CD8-positive, alpha-beta memory T cell (primary cell): ENCODE results near the gene PRKCI. TPM values are rescaled to one million over a fixed set of nuclear protein-coding genes. Genes with fewer than 3 reads are reported as not detected.
"Not testable (repeated sequence)": the region's sequence is repeated elsewhere in the genome, so short reads cannot be mapped to it uniquely, and the experiment has no call there.

ENCODE experiments used
- CTCF ChIA-PET: fragments of 350-600 bp; sonication (Branson Sonifier 250); formaldehyde crosslinking; loops from one replicate; lab custom pipeline; 2021; ENCODE audit warnings: antibody characterized with exemption; lab: Charles Lee
- POLR2A ChIA-PET: fragments of 350-600 bp; sonication (Branson Sonifier 250); formaldehyde crosslinking; loops from one replicate; lab custom pipeline; 2021; ENCODE audit warnings: antibody characterized with exemption; lab: Charles Lee
- DNase-seq, 5 donors: peaks; one replicate each; pipeline versions ENCODE4 v3.0.0 to v3.0.0-alpha.2; 2020 to 2022; ENCODE audit warnings: mixed read lengths in 1 of 5
- H3K27ac ChIP-seq: one replicate; pipeline ENCODE4 v1.7.0; 2013; ENCODE audit warnings: low read depth, mild to moderate bottlenecking, low read length, moderate library complexity
- H3K27me3 ChIP-seq: 2 replicates; pipeline ENCODE4 v1.7.0; 2013; ENCODE audit warnings: low read length, mild to moderate bottlenecking; ENCODE audit not compliant: insufficient read depth, poor library complexity, severe bottlenecking
- H3K36me3 ChIP-seq: 2 replicates; pipeline ENCODE4 v1.7.0; 2013; ENCODE audit warnings: mild to moderate bottlenecking, low read length, moderate library complexity; ENCODE audit not compliant: insufficient read depth
- H3K4me1 ChIP-seq: 2 replicates; pipeline ENCODE4 v1.7.0; 2013; ENCODE audit warnings: mild to moderate bottlenecking, low read length, moderate library complexity; ENCODE audit not compliant: insufficient read depth
- H3K4me3 ChIP-seq: 2 replicates; pipeline ENCODE4 v1.7.0; 2013; ENCODE audit warnings: mild to moderate bottlenecking, low read length
- H3K9me3 ChIP-seq: 2 replicates; pipeline ENCODE4 v1.7.0; 2013; ENCODE audit warnings: mild to moderate bottlenecking, low read length
- H3K27ac Mint-ChIP-seq, 8 donors: one replicate each; pipeline ENCODE4 v1.8.0; 2020 to 2021; ENCODE audit warnings: mixed read lengths in 8 of 8, mild to moderate bottlenecking in 6 of 8, inconsistent platforms in 3 of 8, moderate library complexity in 3 of 8
- H3K27me3 Mint-ChIP-seq, 2 donors: one replicate each; pipeline ENCODE4 v1.8.0; 2020 to 2021; ENCODE audit warnings: mixed read lengths in 2 of 2, mild to moderate bottlenecking in 1 of 2, moderate library complexity in 1 of 2
- H3K36me3 Mint-ChIP-seq, 3 donors: one replicate each; pipeline ENCODE4 v1.8.0; 2020 to 2021; ENCODE audit warnings: mixed read lengths in 3 of 3, inconsistent platforms in 1 of 3, mild to moderate bottlenecking in 1 of 3
- H3K4me1 Mint-ChIP-seq, 3 donors: one replicate each; pipeline ENCODE4 v1.8.0; 2020 to 2021; ENCODE audit warnings: mixed read lengths in 3 of 3, inconsistent platforms in 1 of 3, mild to moderate bottlenecking in 1 of 3
- H3K4me3 Mint-ChIP-seq, 7 donors: one replicate each; pipeline ENCODE4 v1.8.0; 2020 to 2021; ENCODE audit warnings: mixed read lengths in 7 of 7, mild to moderate bottlenecking in 6 of 7, moderate library complexity in 4 of 7, inconsistent platforms in 2 of 7
- H3K9me3 Mint-ChIP-seq, 5 donors: one replicate each; pipeline ENCODE4 v1.8.0; 2020 to 2022; ENCODE audit warnings: mixed read lengths in 5 of 5, mild to moderate bottlenecking in 3 of 5, moderate library complexity in 2 of 5, inconsistent platforms in 1 of 5
- polyA plus RNA-seq: library from polyadenylated mRNA; unstranded; fragments of 300-500 nt; fragmentation: Illumina TruSeq; gene quantifications from one replicate; pipeline ENCODE4 v1.2.3, GENCODE V29; 2021
- total RNA-seq, 2 experiments: library from RNA; stranded (reverse); gene quantifications; one replicate each; pipeline ENCODE4 v1.2.3, GENCODE V29; 2021

PRKCI gene
- total and polyA plus RNA-seq, 3 experiments from 2014 or later: 14.9 to 21.7 (median 19.9) TPM

DNA sequence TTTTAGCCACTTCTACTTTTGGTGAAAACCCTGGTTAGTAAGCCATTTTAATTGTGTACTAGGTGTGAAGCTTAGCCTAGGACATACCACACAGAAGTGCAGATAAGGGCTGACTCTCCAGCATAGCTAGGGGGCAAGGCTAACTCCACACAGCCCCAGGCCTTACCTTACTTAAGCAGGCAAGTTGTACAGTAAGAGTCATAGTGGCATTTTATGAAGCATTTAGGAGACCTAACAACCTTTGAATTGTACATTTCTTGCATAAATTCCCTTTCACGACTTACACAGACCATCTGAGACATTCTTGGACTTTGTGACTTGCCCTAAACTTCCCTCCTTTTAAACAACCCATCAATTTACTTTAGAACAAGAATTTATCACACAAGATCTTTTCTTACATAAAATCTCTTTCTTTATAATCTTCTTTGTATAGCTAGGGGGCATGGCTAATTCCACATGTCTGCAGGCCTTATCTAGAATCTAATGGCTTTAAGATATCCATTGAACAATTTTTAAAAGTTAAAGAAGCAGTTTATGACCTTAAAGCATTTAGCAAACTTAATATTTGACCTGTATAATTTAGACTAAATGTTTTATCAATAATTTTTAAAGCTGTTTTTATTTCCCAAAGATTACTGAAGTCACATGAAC is 116.6 kb downstream of the PRKCI start:
- H3K27me3 Mint-ChIP-seq: peaks cover 0 to 2% of the 10 kb centered on the region in 2 donors
- ChIA-PET POLR2A (no interaction called here), CTCF (interaction anchor here (2.3 kb wide), 1 partner anchor 18 kb away, joined by 7 read pairs; the partner anchor contains the start of gene SKIL)

DNA sequence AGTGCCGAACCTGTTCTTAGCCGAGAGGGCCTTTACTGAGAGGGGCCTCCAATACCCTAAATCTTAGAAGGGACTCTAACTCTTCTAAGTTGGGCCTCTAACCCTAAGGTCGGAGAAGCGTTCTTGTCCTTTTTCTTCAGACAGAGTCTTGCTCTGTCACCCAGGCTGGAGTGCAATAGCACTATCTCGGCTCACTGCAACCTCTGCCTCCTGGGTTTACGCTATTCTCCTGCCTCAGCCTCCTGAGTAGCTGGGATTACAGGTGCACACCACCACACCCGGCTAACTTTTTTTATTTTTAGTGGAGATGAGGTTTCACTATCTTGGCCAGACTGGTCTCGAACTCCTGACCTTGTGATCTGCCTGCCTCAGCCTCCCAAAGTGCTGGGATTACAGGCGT is 120.0 kb downstream of the PRKCI start:
- H3K4me3 Mint-ChIP-seq, H3K27ac Mint-ChIP-seq, H3K27me3 ChIP-seq, H3K27ac ChIP-seq, H3K4me3 ChIP-seq, POLR2A ChIA-PET, H3K36me3 ChIP-seq, DNase-seq, H3K9me3 ChIP-seq, H3K4me1 Mint-ChIP-seq, CTCF ChIA-PET, H3K4me1 ChIP-seq, H3K36me3 Mint-ChIP-seq, H3K27me3 Mint-ChIP-seq: not testable (repeated sequence)
- peaks cover 0 to 14% (median 0%) of the 10 kb centered on the region in 5 donors for H3K9me3 Mint-ChIP-seq

More for the DNA sequence above, 116.6 kb downstream of the PRKCI start:
- DNase-seq: no peak
- Histone ChIP-seq H3K27ac (no peak overlapping the region), H3K27me3 (no peaks in the 10 kb centered on the region), H3K4me1 (no peaks in the 10 kb centered on the region), H3K9me3 (no peaks in the 10 kb centered on the region), H3K4me3 (no peak overlapping the region), H3K36me3 (no peaks in the 10 kb centered on the region)
- peak overlapping the region in 2 of 8 donors; percentile 6 to 13 for H3K27ac Mint-ChIP-seq
- peaks cover 0 to 14% (median 0%) of the 10 kb centered on the region in 5 donors for H3K9me3 Mint-ChIP-seq
- no peaks in the 10 kb centered on the region for H3K4me1 Mint-ChIP-seq
- H3K36me3 Mint-ChIP-seq: peaks cover 0 to 3% (median 0%) of the 10 kb centered on the region in 3 donors
- no peak overlapping the region for H3K4me3 Mint-ChIP-seq

DNA sequence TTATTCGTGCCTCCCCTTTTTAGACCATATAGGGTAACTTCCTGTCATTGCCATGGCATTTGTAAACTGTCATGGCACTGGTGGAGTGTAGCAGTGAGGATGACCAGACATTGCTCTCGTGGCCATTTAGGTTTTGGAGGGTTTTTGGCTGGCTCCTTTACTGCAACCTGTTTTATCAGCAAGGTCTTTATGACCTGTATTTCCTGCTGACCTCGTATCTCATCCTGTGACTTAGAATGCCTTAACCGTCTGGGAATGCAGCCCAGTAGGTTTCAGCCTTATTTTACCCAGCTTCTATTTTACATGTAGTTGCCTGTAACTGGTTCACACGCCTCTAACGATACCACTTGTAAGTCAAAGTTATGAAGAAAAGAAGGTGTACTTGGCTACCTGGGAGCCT is 121.6 kb downstream of the PRKCI start:
- H3K4me1 ChIP-seq, H3K4me3 Mint-ChIP-seq, H3K9me3 ChIP-seq, H3K4me1 Mint-ChIP-seq, H3K9me3 Mint-ChIP-seq, DNase-seq, H3K27me3 Mint-ChIP-seq, H3K27me3 ChIP-seq, H3K27ac ChIP-seq, POLR2A ChIA-PET, H3K4me3 ChIP-seq, CTCF ChIA-PET, H3K36me3 Mint-ChIP-seq, H3K36me3 ChIP-seq, H3K27ac Mint-ChIP-seq: not testable (repeated sequence)

DNA sequence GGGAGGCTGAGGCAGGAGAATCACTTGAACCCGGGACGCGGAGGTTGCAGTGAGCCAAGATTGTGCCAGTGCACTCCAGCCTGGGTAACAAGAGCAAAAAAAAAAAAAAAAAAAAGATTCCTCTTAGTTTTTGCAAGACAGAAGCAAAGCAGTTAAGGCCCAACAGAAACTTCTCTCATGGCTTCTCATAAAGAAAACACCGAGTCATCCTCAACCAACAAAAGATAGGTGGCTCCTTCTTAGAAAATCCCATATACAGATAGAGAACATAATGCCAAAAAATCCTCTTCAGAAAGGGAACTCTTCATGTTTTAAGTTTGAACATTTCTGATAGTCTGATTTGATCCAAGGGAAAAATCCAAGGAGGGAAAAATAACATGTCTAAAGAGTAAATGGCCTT is 122.7 kb downstream of the PRKCI start:
- Mint-ChIP-seq H3K4me1 (no peaks in the 10 kb centered on the region), H3K36me3 (no peaks in the 10 kb centered on the region), H3K9me3 (no peaks in the 10 kb centered on the region), H3K27me3 (peaks cover 0 to 2% of the 10 kb centered on the region in 2 donors), H3K27ac (peak overlapping the region in 1 of 8 donors; percentile 36), H3K4me3 (no peak overlapping the region)
- Histone ChIP-seq H3K36me3 (no peaks in the 10 kb centered on the region), H3K4me3 (no peak overlapping the region), H3K4me1 (no peaks in the 10 kb centered on the region), H3K9me3 (no peaks in the 10 kb centered on the region), H3K27ac (no peak overlapping the region), H3K27me3 (no peaks in the 10 kb centered on the region)
- no peak for DNase-seq
- CTCF ChIA-PET: no interaction called here
- POLR2A ChIA-PET: no interaction called here

DNA sequence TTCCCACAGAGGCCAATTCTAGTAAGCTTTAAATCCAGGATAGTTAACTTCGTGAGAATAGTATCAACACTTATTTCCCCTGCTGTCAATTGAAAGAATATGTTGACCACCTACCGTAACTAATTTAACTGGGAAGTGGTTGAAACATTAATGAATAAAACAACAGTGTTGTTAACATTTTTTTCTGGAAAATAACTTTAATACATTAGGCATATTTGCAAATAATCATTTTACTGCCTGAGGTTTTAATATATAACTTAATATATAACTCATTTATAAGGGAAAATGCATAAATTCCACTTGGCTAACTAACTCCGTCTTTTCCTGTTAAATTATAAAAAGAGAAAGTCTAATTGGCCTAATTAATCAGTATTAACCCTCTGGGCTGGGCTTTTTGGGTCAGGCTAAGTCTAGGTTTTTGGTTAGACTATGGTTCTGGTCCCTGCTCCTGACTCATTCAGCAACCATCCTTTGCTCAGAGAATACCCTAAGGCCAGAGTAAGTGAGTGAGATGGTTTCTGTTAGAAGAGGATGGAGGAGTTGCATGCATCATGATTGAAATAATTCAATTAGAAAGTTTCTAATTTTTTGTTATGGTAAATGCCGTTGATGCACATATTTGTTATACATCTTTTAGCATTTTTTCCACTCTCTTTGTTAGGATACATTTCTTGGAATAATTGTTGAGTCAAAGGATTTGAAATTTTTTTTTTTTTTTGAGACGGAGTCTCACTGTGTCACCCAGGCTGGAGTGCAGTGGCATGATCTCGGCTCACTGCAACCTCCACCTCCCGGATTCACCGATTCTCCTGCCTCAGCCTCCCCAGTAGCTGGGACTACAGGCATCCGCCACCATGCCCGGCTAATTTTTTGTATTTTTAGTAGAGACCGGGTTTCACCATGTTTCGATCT is 124.5 kb downstream of the PRKCI start:
- Mint-ChIP-seq H3K27me3 (peaks cover 0 to 2% of the 10 kb centered on the region in 2 donors), H3K9me3 (no peaks in the 10 kb centered on the region), H3K4me1 (peaks cover 0 to 4% (median 2%) of the 10 kb centered on the region in 3 donors), H3K4me3 (no peak overlapping the region), H3K36me3 (no peaks in the 10 kb centered on the region), H3K27ac (no peak overlapping the region)
- Histone ChIP-seq H3K27me3 (no peaks in the 10 kb centered on the region), H3K27ac (no peak overlapping the region), H3K9me3 (no peaks in the 10 kb centered on the region), H3K4me1 (no peaks in the 10 kb centered on the region), H3K4me3 (no peak overlapping the region), H3K36me3 (no peaks in the 10 kb centered on the region)
- POLR2A ChIA-PET: no interaction called here
- DNase-seq: no peak
- CTCF ChIA-PET: interaction anchor here (0.8 kb wide), 1 partner anchor 9 kb away, joined by 3 read pairs; no protein-coding TSS in a partner anchor

DNA sequence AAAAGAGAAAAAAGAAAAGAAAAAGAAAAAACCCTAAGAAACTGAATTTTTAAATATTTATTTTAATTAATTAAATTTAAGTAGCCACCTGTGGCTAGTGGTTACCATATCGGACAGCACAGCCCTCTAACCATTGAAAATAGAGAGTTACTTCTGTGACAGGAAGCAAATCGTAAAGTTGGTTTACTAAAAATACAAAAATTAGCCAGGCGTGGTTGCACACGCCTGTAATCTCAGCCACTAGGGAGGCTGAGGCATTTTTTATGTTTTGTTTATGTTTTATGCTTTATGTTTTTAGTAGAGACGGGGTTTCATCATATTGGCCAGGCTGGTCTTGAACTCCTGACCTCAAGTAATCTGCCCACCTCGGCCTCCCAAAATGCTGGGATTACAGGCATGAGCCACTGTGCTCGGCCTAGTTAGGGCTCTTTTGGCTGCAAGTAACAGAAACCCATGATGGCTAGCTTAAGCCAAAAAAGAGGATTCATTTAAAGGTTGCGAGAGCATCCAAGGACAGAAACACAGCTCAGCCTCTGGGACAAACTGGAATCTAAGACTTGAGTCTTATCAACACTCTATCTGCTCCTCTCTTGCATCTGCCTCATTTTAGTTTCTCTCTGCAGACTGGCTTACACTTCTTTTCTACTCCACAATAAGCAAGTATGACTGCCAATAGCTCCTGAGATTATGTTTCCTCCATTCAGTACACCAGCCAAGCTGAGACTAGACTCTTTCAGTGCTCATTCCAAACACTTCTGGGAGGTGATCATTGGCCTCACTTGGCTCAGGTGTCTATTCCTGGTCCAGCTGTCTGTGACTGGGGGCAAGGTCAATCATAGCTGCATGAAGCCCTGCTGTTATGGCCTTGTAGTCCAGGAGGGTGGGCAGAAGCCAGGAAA is 128.5 kb downstream of the PRKCI start:
- ChIA-PET POLR2A (no interaction called here), CTCF (no interaction called here)
- H3K9me3 Mint-ChIP-seq: no peaks in the 10 kb centered on the region
- no peaks in the 10 kb centered on the region for H3K27me3 ChIP-seq
- H3K4me3 Mint-ChIP-seq: peak overlapping the region in 1 of 7 donors; percentile 4
- peak overlapping the region in 3 of 8 donors; percentile 25 to 57 (median 46) for H3K27ac Mint-ChIP-seq
- no peaks in the 10 kb centered on the region for H3K4me1 ChIP-seq
- no peak for DNase-seq
- H3K36me3 ChIP-seq: no peaks in the 10 kb centered on the region
- H3K27ac ChIP-seq: no peak overlapping the region
- no peaks in the 10 kb centered on the region for H3K27me3 Mint-ChIP-seq
- peaks cover 5 to 22% (median 6%) of the 10 kb centered on the region in 3 donors for H3K4me1 Mint-ChIP-seq
- H3K4me3 ChIP-seq: no peak overlapping the region
- H3K36me3 Mint-ChIP-seq: no peaks in the 10 kb centered on the region
- H3K9me3 ChIP-seq: no peaks in the 10 kb centered on the region

DNA sequence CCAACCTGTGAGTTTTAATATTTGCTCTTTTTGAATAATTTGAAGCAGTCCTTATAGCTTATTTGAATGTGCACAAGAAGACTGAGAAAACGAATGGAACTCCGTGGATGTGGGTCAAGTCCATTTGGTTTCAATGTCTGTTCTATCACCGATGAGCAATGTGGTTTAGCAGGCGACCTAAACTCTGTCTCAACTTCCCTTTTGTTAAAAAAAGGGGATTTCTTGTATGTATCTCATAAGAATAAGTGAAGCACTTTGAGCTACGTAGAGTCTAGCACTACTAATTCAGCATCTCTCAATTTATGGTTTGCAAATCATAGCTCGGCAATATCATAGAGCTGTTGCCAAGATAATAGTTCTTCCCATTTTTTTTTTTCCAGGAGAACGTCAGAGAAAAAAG is 130.7 kb downstream of the PRKCI start:
- no peak for DNase-seq
- Histone ChIP-seq H3K27ac (no peak overlapping the region), H3K36me3 (no peaks in the 10 kb centered on the region), H3K4me3 (no peak overlapping the region), H3K27me3 (no peaks in the 10 kb centered on the region), H3K4me1 (peaks cover 7% of the 10 kb centered on the region), H3K9me3 (no peaks in the 10 kb centered on the region)
- Mint-ChIP-seq H3K9me3 (peaks cover 0 to 2% (median 0%) of the 10 kb centered on the region in 5 donors), H3K4me3 (no peak overlapping the region), H3K36me3 (peaks cover 0 to 3% (median 0%) of the 10 kb centered on the region in 3 donors), H3K27me3 (peaks cover 0 to 2% of the 10 kb centered on the region in 2 donors), H3K4me1 (peaks cover 11 to 33% (median 14%) of the 10 kb centered on the region in 3 donors), H3K27ac (peak overlapping the region in 2 of 8 donors; percentile 94 to 99)
- POLR2A ChIA-PET: interaction anchor here (0.6 kb wide), 1 partner anchor 59 kb away, joined by 3 read pairs; no protein-coding TSS in a partner anchor
- CTCF ChIA-PET: interaction anchor here (1.1 kb wide), 1 partner anchor 61 kb away, joined by 3 read pairs; no protein-coding TSS in a partner anchor
